H1 (cell line): Measurements from ENCODE around the gene HDC. TPM values are rescaled to one million over a fixed set of nuclear protein-coding genes. Genes with fewer than 3 reads are reported as not detected.

Experiments
- CTCF ChIA-PET: fragments of 300-600 bp; sonication (Branson Sonifier 250); formaldehyde crosslinking; loops from one replicate; lab custom pipeline; 2021; ENCODE audit not compliant: partially characterized antibody; lab: Charles Lee
- POLR2A ChIA-PET: fragments of 300-600 bp; sonication (Branson Sonifier 250); formaldehyde crosslinking; loops from one replicate; lab custom pipeline; 2021; ENCODE audit warnings: inconsistent platforms; ENCODE audit not compliant: partially characterized antibody; lab: Charles Lee
- DNase-seq, 2 experiments: peaks; one replicate each; pipeline versions ENCODE4 v3.0.0 to v3.0.0-alpha.2; 2010 to 2022; ENCODE audit warnings: low spot score in 2 of 2, low read depth in 1 of 2, mixed read lengths in 1 of 2
- FAIRE-seq: peaks from 2 replicates; lab custom pipeline; 2011; peaks lifted over from hg19 to GRCh38; lab: Jason Lieb, UNC
- H2AFZ ChIP-seq: 2 replicates; pipeline ENCODE4 v1.8.1; 2012; ENCODE audit warnings: low read length, inconsistent platforms
- H2AK5ac ChIP-seq: 2 replicates; pipeline ENCODE4 v1.6.1; 2013; ENCODE audit warnings: low read depth, low read length
- H2BK120ac ChIP-seq: replicated peaks from 2 replicates; pipeline ENCODE3; 2013; ENCODE audit warnings: low read depth, low read length, inconsistent platforms
- H2BK12ac ChIP-seq: 2 replicates; pipeline ENCODE4 v1.6.1; 2013; ENCODE audit warnings: low read depth, low read length
- H2BK15ac ChIP-seq: 2 replicates; pipeline ENCODE4 v1.6.1; 2013; ENCODE audit warnings: low read length
- H2BK20ac ChIP-seq: 2 replicates; pipeline ENCODE4 v1.6.1; 2013; ENCODE audit warnings: low read length
- H2BK5ac ChIP-seq: 2 replicates; pipeline ENCODE4 v1.6.1; 2013; ENCODE audit warnings: low read depth, low read length
- H3K14ac ChIP-seq: 2 replicates; pipeline ENCODE4 v1.6.1; 2013; ENCODE audit warnings: inconsistent platforms; ENCODE audit not compliant: insufficient read length
- H3K18ac ChIP-seq: 2 replicates; pipeline ENCODE4 v1.6.1; 2013; ENCODE audit warnings: low read length; ENCODE audit errors: extremely low read depth
- H3K23ac ChIP-seq: 2 replicates; pipeline ENCODE4 v1.6.1; 2013; ENCODE audit warnings: inconsistent platforms; ENCODE audit not compliant: insufficient read length
- H3K23me2 ChIP-seq: 2 replicates; pipeline ENCODE4 v1.6.1; 2013; ENCODE audit warnings: low read depth, low read length
- H3K27ac ChIP-seq: 2 replicates; pipeline ENCODE4 v1.6.1; 2011; ENCODE audit warnings: low read depth, low read length, inconsistent platforms
- H3K27me3 ChIP-seq, 4 experiments: replicated peaks in 1 of 4; 1 replicate in 1 of 4; 2 replicates in 3 of 4; pipeline versions ENCODE4 v1.6.1 to v1.8.1; 2011 to 2013; ENCODE audit warnings: low read length in 3 of 4, mild to moderate bottlenecking in 3 of 4, inconsistent platforms in 2 of 4, mixed read lengths in 2 of 4, moderate library complexity in 1 of 4; ENCODE audit not compliant: control insufficient read depth in 3 of 4, insufficient read depth in 3 of 4; ENCODE audit errors: extremely low read depth in 1 of 4
- H3K36me3 ChIP-seq, 4 experiments: 2 replicates each; pipeline versions ENCODE4 v1.6.1 to v1.8.1; 2011 to 2013; ENCODE audit warnings: mild to moderate bottlenecking in 4 of 4, low read length in 3 of 4, moderate library complexity in 2 of 4, control low read depth in 1 of 4, inconsistent platforms in 1 of 4; ENCODE audit not compliant: insufficient read depth in 4 of 4, control insufficient read depth in 2 of 4
- H3K4ac ChIP-seq: replicated peaks from 2 replicates; pipeline ENCODE3; 2013; ENCODE audit warnings: low read length, low read depth, mixed read lengths, inconsistent platforms; ENCODE audit not compliant: insufficient read length
- H3K4me1 ChIP-seq, 4 experiments: replicated peaks in 1 of 4; 1 replicate in 1 of 4; 2 replicates in 3 of 4; pipeline versions ENCODE4 v1.6.1 to v1.8.1; 2011 to 2013; ENCODE audit warnings: low read length in 3 of 4, inconsistent platforms in 2 of 4, mixed read lengths in 1 of 4; ENCODE audit not compliant: insufficient read depth in 4 of 4, control insufficient read depth in 3 of 4
- H3K4me2 ChIP-seq, 2 experiments: 2 replicates each; pipeline versions ENCODE4 v1.6.1 to v1.8.1; 2011 to 2013; ENCODE audit warnings: low read depth in 2 of 2, low read length in 2 of 2, control low read depth in 1 of 2, inconsistent platforms in 1 of 2, mild to moderate bottlenecking in 1 of 2; ENCODE audit not compliant: insufficient read depth in 1 of 2
- H3K4me3 ChIP-seq, 4 experiments: fragments of 200-600, 300-600 bp in 1 of 4; sonication (generic), shearing (Covaris generic), sonication (Bioruptor Twin) in 1 of 4; 2 replicates each; pipeline versions ENCODE4 v1.5.1 to v1.8.1; 2011 to 2016; ENCODE audit warnings: low read length in 4 of 4, low read depth in 3 of 4, control low read depth in 2 of 4, inconsistent platforms in 2 of 4, mild to moderate bottlenecking in 2 of 4, mixed read lengths in 1 of 4, moderate library complexity in 1 of 4; ENCODE audit not compliant: insufficient read depth in 2 of 4; ENCODE audit errors: extremely low read depth in 1 of 4
- H3K56ac ChIP-seq: replicated peaks from 2 replicates; pipeline ENCODE3; 2013; ENCODE audit warnings: low read depth, mild to moderate bottlenecking, mixed read lengths, low read length, inconsistent platforms; ENCODE audit not compliant: insufficient read length
- H3K79me1 ChIP-seq: 2 replicates; pipeline ENCODE4 v1.6.1; 2013; ENCODE audit warnings: low read depth, low read length, control low read depth
- H3K79me2 ChIP-seq, 2 experiments: 2 replicates each; pipeline versions ENCODE4 v1.6.1 to v1.8.1; 2012 to 2013; ENCODE audit warnings: low read length in 2 of 2, mild to moderate bottlenecking in 2 of 2, inconsistent platforms in 1 of 2; ENCODE audit not compliant: insufficient read depth in 2 of 2, control insufficient read depth in 1 of 2
- H3K9ac ChIP-seq, 4 experiments: replicated peaks in 1 of 4; 1 replicate in 1 of 4; 2 replicates in 3 of 4; pipeline versions ENCODE4 v1.6.1 to v1.8.1; 2011 to 2013; ENCODE audit warnings: low read depth in 3 of 4, low read length in 3 of 4, control low read depth in 2 of 4, mild to moderate bottlenecking in 2 of 4, moderate library complexity in 2 of 4, inconsistent platforms in 1 of 4; ENCODE audit errors: extremely low read depth in 1 of 4
- H3K9me3 ChIP-seq, 2 experiments: 2 replicates each; pipeline versions ENCODE4 v1.6.1 to v1.8.1; 2012 to 2013; ENCODE audit warnings: mild to moderate bottlenecking in 2 of 2, moderate library complexity in 2 of 2, control low read depth in 1 of 2, inconsistent platforms in 1 of 2, low read depth in 1 of 2, low read length in 1 of 2, mixed read lengths in 1 of 2; ENCODE audit not compliant: insufficient read depth in 2 of 2
- H4K20me1 ChIP-seq, 2 experiments: replicated peaks in 1 of 2; 2 replicates each; pipeline versions ENCODE3 to v1.8.1; 2011 to 2013; ENCODE audit warnings: inconsistent platforms in 2 of 2, low read length in 2 of 2, mild to moderate bottlenecking in 1 of 2; ENCODE audit not compliant: insufficient read depth in 2 of 2, control insufficient read depth in 1 of 2
- H4K5ac ChIP-seq: 2 replicates; pipeline ENCODE4 v1.6.1; 2013; ENCODE audit warnings: low read length, low read depth, mixed read lengths, inconsistent platforms; ENCODE audit not compliant: insufficient read length
- H4K8ac ChIP-seq: 2 replicates; pipeline ENCODE4 v1.8.0; 2013; ENCODE audit warnings: mild to moderate bottlenecking, moderate library complexity, low read length, inconsistent platforms; ENCODE audit not compliant: insufficient read depth; ENCODE audit errors: extremely low read depth
- H4K91ac ChIP-seq: replicated peaks from 2 replicates; pipeline ENCODE3; 2013; ENCODE audit warnings: low read length, mixed read lengths, inconsistent platforms; ENCODE audit not compliant: insufficient read length
- BACH1 ChIP-seq: IDR thresholded peaks from 2 replicates; pipeline ENCODE4 v1.6.1; 2012; ENCODE audit warnings: low read length, improper control_type of control experiment
- CHD2 ChIP-seq: IDR thresholded peaks from 2 replicates; pipeline ENCODE4 v1.6.1; 2012; ENCODE audit warnings: low read length, improper control_type of control experiment
- EGR1 ChIP-seq: IDR thresholded peaks from 2 replicates; pipeline ENCODE4 v1.6.1; 2011; ENCODE audit warnings: low read depth, low read length, borderline replicate concordance
- HDAC6 ChIP-seq: IDR thresholded peaks from one replicate; pipeline ENCODE4 v1.7.1; 2012; ENCODE audit warnings: low read depth, mild to moderate bottlenecking, inconsistent platforms, low read length, moderate library complexity
- JUN ChIP-seq: IDR thresholded peaks from 2 replicates; pipeline ENCODE4 v1.6.1; 2011; ENCODE audit warnings: low read depth, mild to moderate bottlenecking, improper control_type of control experiment, low read length
- KDM4A ChIP-seq: IDR thresholded peaks from one replicate; pipeline ENCODE4 v1.7.1; 2012; ENCODE audit warnings: low read depth, mild to moderate bottlenecking, moderate library complexity, low read length, inconsistent platforms; ENCODE audit not compliant: severe bottlenecking
- NANOG ChIP-seq: IDR thresholded peaks from 2 replicates; pipeline ENCODE4 v1.6.1; 2011; ENCODE audit warnings: low read length, low read depth, mild to moderate bottlenecking, inconsistent platforms; ENCODE audit not compliant: insufficient read depth, poor library complexity, severe bottlenecking
- POLR2AphosphoS5 ChIP-seq: IDR thresholded peaks from 2 replicates; pipeline ENCODE4 v1.6.1; 2011; ENCODE audit warnings: low read depth, low read length
- RAD21 ChIP-seq, 2 experiments: IDR thresholded peaks in 1 of 2; conservative IDR thresholded peaks in 1 of 2; 2 replicates each; pipeline ENCODE4 v1.6.1; 2011; ENCODE audit warnings: low read depth in 2 of 2, low read length in 2 of 2, improper control_type of control experiment in 1 of 2, inconsistent platforms in 1 of 2, mild to moderate bottlenecking in 1 of 2, moderate library complexity in 1 of 2
- RNF2 ChIP-seq: fragments of 200-900, 300-1000 bp; sonication (generic); IDR thresholded peaks from 2 replicates; pipeline ENCODE4 v1.7.1; 2016; ENCODE audit warnings: borderline replicate concordance, low read depth, mild to moderate bottlenecking, antibody characterized with exemption, low read length; ENCODE audit not compliant: poor library complexity, severe bottlenecking; ENCODE audit errors: missing control alignments
- RXRA ChIP-seq: IDR thresholded peaks from 2 replicates; pipeline ENCODE4 v1.6.1; 2011; ENCODE audit warnings: low read depth, mild to moderate bottlenecking, low read length, moderate library complexity; ENCODE audit not compliant: insufficient read depth
- SIRT6 ChIP-seq: IDR thresholded peaks from one replicate; pipeline ENCODE4 v1.7.1; 2012; ENCODE audit warnings: low read length, inconsistent platforms
- SIX5 ChIP-seq: IDR thresholded peaks from 2 replicates; pipeline ENCODE4 v1.6.1; 2011; ENCODE audit warnings: mild to moderate bottlenecking, low read depth, low read length
- TAF7 ChIP-seq: optimal IDR thresholded peaks from 2 replicates; pipeline ENCODE3; 2011; ENCODE audit warnings: low read depth, mild to moderate bottlenecking, inconsistent platforms, low read length, moderate library complexity, borderline replicate concordance
- ZNF274 ChIP-seq: IDR thresholded peaks from 2 replicates; pipeline ENCODE4 v1.7.0; 2012; ENCODE audit warnings: low read length, borderline replicate concordance; ENCODE audit errors: extremely low read depth
- WGBS, 2 experiments: shearing (Covaris generic) in 1 of 2; methylation state at CpG; one replicate each; pipeline versions ENCODE4 v1.1.6 to v1.1.7; 2013 to 2015; ENCODE audit warnings: low lambda C conversion rate in 2 of 2, mixed read lengths in 2 of 2, inconsistent platforms in 1 of 2, low coverage in 1 of 2, missing lambda C conversion rate in 1 of 2; ENCODE audit not compliant: insufficient replicate concordance in 2 of 2, insufficient coverage in 1 of 2, insufficient read length in 1 of 2; ENCODE audit errors: extremely low coverage in 1 of 2, missing lambda C conversion rate in 1 of 2; 5-methylcytosine and 5-hydroxymethylcytosine counted together
- polyA plus RNA-seq, 7 experiments: library from polyadenylated mRNA; depleted of rRNA in 3 of 7; stranded (reverse) in 5 of 7; unstranded in 2 of 7; fragments of >200 nt in 5 of 7; fragments of 200-250 nt in 2 of 7; gene quantifications; 1 replicate in 5 of 7; 2 replicates in 1 of 7; 4 replicates in 1 of 7; pipeline versions ENCODE4 v1.2.1 to v1.2.3, GENCODE V29; 2011 to 2013; ENCODE audit warnings: missing spikeins in 2 of 7, mixed read lengths in 2 of 7
- total RNA-seq: library from RNA; stranded (reverse); fragmentation: NEBNext Ultra II Directional; extraction: Animal tissue kit (Norgen Biotek cat#: 25700); gene quantifications from 2 replicates; pipeline ENCODE4 v1.2.1, GENCODE V29; 2021

The HDC gene
- total and polyA plus RNA-seq, 2 of the 8 experiments (the other 6 are each of a cell fraction or from before 2014, with no cell fraction given), result 0.20 to 0.22 TPM

- H3K27ac ChIP-seq, result no peak overlapping the region
- H2AFZ ChIP-seq, result no peak overlapping the region
- no peak for DNase-seq
- no peak overlapping the region for H2BK12ac ChIP-seq
- no peak overlapping the region for H3K18ac ChIP-seq
- no peaks in the 10 kb centered on the region; a peak in 1 of 8 replicates for H3K36me3 ChIP-seq
- H2BK120ac ChIP-seq, result no peak overlapping the region
- no peaks in the 10 kb centered on the region for H3K27me3 ChIP-seq
- no peak overlapping the region for H2BK15ac ChIP-seq
- H3K4me1 ChIP-seq, result no peaks in the 10 kb centered on the region
- H3K4me2 ChIP-seq, result no peak overlapping the region
- WGBS, 2 experiments, result 86% methylated on average over 2 of the region's 2 CpGs; no CpG with 5 or more reads in 1 of the 2 experiments
- H3K14ac ChIP-seq, result no peak overlapping the region
- H4K8ac ChIP-seq, result no peak overlapping the region
- H3K23me2 ChIP-seq, result no peaks in the 10 kb centered on the region
- no peak for FAIRE-seq
- H3K79me2 ChIP-seq, result no peaks in the 10 kb centered on the region
- H3K4me3 ChIP-seq, result no peak overlapping the region
- H4K20me1 ChIP-seq, result no peaks in the 10 kb centered on the region
- H3K4ac ChIP-seq, result no peak overlapping the region
- H3K9ac ChIP-seq, result no peak overlapping the region
- H2AK5ac ChIP-seq, result no peak overlapping the region
- H2BK20ac ChIP-seq, result no peak overlapping the region
- ChIA-PET POLR2A (no interaction called here), CTCF (no interaction called here)
- H3K79me1 ChIP-seq, result no peaks in the 10 kb centered on the region
- H3K9me3 ChIP-seq, result no peaks in the 10 kb centered on the region
- no peak overlapping the region for H3K56ac ChIP-seq
- H3K23ac ChIP-seq, result no peak overlapping the region
- no peak overlapping the region for H2BK5ac ChIP-seq
- no peak overlapping the region for H4K5ac ChIP-seq
- H4K91ac ChIP-seq, result no peak overlapping the region
- TF ChIP-seq RAD21 (IDR thresholded peaks at IDR 0.05 in 1 of 2, conservative IDR thresholded peaks at IDR 0.05 in 1 of 2; ENCODE audit: low read depth in 2 of 2, low read length in 2 of 2), result no peak
- TF ChIP-seq HDAC6, result no peak
- no peak for TF ChIP-seq SIX5
- no peak for TF ChIP-seq ZNF274
- no peak for TF ChIP-seq BACH1
- TF ChIP-seq CHD2, result no peak
- TF ChIP-seq RNF2, result no peak
- no peak for TF ChIP-seq KDM4A
- no peak for TF ChIP-seq JUN
- no peak for TF ChIP-seq POLR2AphosphoS5
- TF ChIP-seq TAF7, result no peak
- no peak for TF ChIP-seq SIRT6
- TF ChIP-seq EGR1, result no peak
- no peak for TF ChIP-seq NANOG
- TF ChIP-seq RXRA, result no peak
These were observed 30.8 kb downstream of the HDC start for GRCh38 chr15:50234764-50235163.
